Body of pancreas (tissue), 4 donors: ENCODE data around the gene PGAP1.

Experiments used
- CTCF ChIP-seq, 7 experiments: fragments of 450-650 bp in 4 of 7; fragments of 200-600 bp in 3 of 7; sonication (generic) in 3 of 7; IDR thresholded peaks; one replicate each; pipeline ENCODE4 v1.5.1; 2016 to 2019; ENCODE audit warnings: antibody characterized with exemption in 7 of 7
- POLR2A ChIP-seq, 3 donors: fragments of 450-650 bp; IDR thresholded peaks; one replicate each; pipeline ENCODE4 v1.6.1; 2016; ENCODE audit warnings: antibody characterized with exemption in 3 of 3, mild to moderate bottlenecking in 2 of 3

- TF ChIP-seq CTCF (IDR thresholded peaks at IDR 0.05) (no peak), POLR2A (IDR thresholded peaks at IDR 0.05) (no peak)
Measured at GRCh38 chr2:196846295-196846694, 80.2 kb downstream of the PGAP1 start.
